NB4 (cell line): Measurements from ENCODE around the gene SPARCL1.

Source experiments
- CTCF ChIP-seq: IDR thresholded peaks from one replicate; pipeline ENCODE4 v1.5.1; 2012; ENCODE audit warnings: low read depth, low read length
- POLR2A ChIP-seq: IDR thresholded peaks from 2 replicates; pipeline ENCODE4 v1.6.1; 2011; ENCODE audit warnings: mild to moderate bottlenecking; ENCODE audit not compliant: insufficient read length; ENCODE audit errors: extremely low read depth

GRCh38 chr4:87547016-87547708 lies 18.0 kb upstream of the SPARCL1 start:
- no peak for TF ChIP-seq CTCF
- TF ChIP-seq POLR2A, result no peak
